Measurements from ENCODE around the gene NRXN3. TPM values are rescaled to one million over a fixed set of nuclear protein-coding genes. Genes with fewer than 3 reads are reported as not detected.

Gene NRXN3
- total and polyA plus RNA-seq, 5 donors from 2014 or later = not detected

DNA sequence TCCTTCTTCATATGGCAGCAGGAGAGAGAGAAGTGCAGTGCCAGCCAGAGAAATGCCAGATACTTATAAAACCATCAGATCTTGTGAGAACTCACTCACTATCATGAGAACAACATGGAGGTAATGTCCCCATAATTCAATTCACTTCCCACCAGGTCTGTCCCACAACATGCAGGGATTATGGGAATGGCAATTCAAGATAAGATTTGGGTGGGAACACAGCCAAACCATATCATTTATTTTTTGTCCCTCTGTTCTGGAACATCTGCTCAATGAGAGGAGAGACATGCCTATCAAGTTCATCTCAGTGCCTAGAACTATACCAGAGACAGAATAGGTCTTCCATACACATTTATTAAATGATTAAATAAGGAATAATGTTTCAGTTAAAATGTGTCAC is 543.5 kb downstream of the NRXN3 start:
- Mint-ChIP-seq H3K27me3 (no peaks in the 10 kb centered on the region), H3K4me3 (no peak overlapping the region), H3K4me1 (no peaks in the 10 kb centered on the region), H3K27ac (no peak overlapping the region), H3K9me3 (peaks cover 0 to 8% (median 5%) of the 10 kb centered on the region in 7 donors), H3K36me3 (no peaks in the 10 kb centered on the region)
- DNase-seq (no peak), ATAC-seq (ENCODE audit: low read depth in 2 of 2) (no peak)
- no peak overlapping the region for H3K4me3 ChIP-seq (ENCODE audit: low read depth, low read length)
- no peaks in the 10 kb centered on the region for H3K27me3 ChIP-seq (ENCODE audit: control insufficient read depth, insufficient read depth, low read length)
- H3K27ac ChIP-seq (ENCODE audit: insufficient read depth, low read length, poor library complexity, severe bottlenecking) = no peak overlapping the region
- H3K36me3 ChIP-seq (ENCODE audit: control insufficient read depth, insufficient read depth, low read length) = no peaks in the 10 kb centered on the region
- H3K4me1 ChIP-seq (ENCODE audit: control insufficient read depth, insufficient read depth, low read length, poor library complexity, severe bottlenecking) = no peaks in the 10 kb centered on the region
- no peaks in the 10 kb centered on the region for H3K9me3 ChIP-seq (ENCODE audit: control insufficient read depth in 2 of 2, low read length in 2 of 2)

DNA sequence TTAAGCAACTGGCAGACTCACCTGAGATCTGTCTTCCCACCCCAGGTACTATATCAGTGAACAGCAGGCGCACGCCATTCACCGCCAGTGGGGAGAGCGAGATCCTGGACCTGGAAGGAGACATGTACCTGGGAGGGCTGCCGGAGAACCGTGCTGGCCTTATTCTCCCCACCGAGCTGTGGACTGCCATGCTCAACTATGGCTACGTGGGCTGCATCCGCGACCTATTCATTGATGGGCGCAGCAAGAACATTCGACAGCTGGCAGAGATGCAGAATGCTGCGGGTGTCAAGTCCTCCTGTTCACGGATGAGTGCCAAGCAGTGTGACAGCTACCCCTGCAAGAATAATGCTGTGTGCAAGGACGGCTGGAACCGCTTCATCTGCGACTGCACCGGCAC is 544.5 kb downstream of the NRXN3 start:
- H3K27me3 Mint-ChIP-seq = no peaks in the 10 kb centered on the region
- H3K4me1 ChIP-seq (ENCODE audit: control insufficient read depth, insufficient read depth, low read length, poor library complexity, severe bottlenecking) = no peaks in the 10 kb centered on the region
- no peaks in the 10 kb centered on the region for H3K4me1 Mint-ChIP-seq
- H3K27ac ChIP-seq (ENCODE audit: insufficient read depth, low read length, poor library complexity, severe bottlenecking) = no peak overlapping the region
- no peak overlapping the region for H3K4me3 ChIP-seq (ENCODE audit: low read depth, low read length)
- ATAC-seq (ENCODE audit: low read depth in 2 of 2) = no peak
- no peaks in the 10 kb centered on the region for H3K36me3 Mint-ChIP-seq
- no peak overlapping the region for H3K4me3 Mint-ChIP-seq
- H3K36me3 ChIP-seq (ENCODE audit: control insufficient read depth, insufficient read depth, low read length) = no peaks in the 10 kb centered on the region
- peaks cover 0 to 8% (median 5%) of the 10 kb centered on the region in 7 donors for H3K9me3 Mint-ChIP-seq
- DNase-seq = no peak
- no peaks in the 10 kb centered on the region for H3K9me3 ChIP-seq (ENCODE audit: control insufficient read depth in 2 of 2, low read length in 2 of 2)
- H3K27ac Mint-ChIP-seq = no peak overlapping the region
- no peaks in the 10 kb centered on the region for H3K27me3 ChIP-seq (ENCODE audit: control insufficient read depth, insufficient read depth, low read length)

DNA sequence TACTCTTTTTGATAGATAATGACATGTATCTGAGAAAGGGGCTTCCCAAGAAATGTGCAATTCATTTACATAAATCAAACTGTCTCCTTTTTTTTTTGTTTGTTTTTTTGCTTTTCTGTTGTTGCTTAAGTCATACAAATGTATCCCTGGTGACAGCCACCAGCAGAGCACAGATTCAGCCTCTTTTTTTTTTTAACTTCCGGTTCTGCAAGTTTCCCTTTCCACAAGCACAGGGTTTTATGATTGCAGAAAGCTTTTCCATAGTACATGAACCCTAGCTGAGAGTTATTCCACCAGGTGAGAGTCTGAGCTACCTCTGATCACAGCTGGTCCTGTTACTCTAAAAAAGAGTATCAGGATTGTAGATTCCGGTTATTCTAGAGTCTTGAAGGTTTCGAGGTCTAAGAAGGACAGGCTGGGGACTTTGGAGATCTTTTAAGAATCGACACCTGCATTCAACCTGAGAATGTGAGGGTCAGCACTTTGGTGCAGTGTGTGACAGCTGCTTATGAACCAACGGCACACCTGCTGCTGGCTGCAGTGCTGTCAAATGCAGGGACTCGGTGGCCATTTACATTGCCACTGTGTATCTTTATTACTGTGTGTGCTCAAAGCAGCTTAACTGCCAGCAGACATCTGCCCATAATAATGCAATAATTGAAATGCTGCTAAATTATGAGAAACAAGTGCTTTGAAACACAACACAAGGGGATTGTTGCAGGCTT is 551.7 kb downstream of the NRXN3 start:
- no peaks in the 10 kb centered on the region for H3K4me1 Mint-ChIP-seq

DNA sequence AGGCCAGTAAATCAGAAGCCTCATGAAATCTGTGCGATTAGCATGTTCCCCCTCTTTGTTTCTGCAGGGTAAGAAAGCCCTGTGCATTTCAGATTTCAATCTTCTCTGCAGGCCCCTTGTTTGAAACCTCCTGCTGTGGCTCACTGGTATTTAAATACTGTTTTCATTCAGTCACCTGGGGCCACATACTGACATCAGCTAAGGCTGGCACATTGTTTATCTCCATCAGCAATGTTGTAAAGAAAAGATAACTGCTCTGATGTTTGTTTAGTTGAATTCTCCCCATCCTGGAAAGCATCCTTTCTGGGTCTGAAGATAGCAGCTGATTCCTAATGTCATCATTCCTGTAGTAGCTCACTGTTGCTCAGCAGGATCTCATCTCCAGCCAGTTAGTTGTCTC is 554.9 kb downstream of the NRXN3 start:
- Histone ChIP-seq H3K36me3 (ENCODE audit: control insufficient read depth, insufficient read depth, low read length) (no peaks in the 10 kb centered on the region), H3K4me3 (ENCODE audit: low read depth, low read length) (no peak overlapping the region), H3K27me3 (ENCODE audit: control insufficient read depth, insufficient read depth, low read length) (no peaks in the 10 kb centered on the region), H3K4me1 (ENCODE audit: control insufficient read depth, insufficient read depth, low read length, poor library complexity, severe bottlenecking) (no peaks in the 10 kb centered on the region), H3K27ac (ENCODE audit: insufficient read depth, low read length, poor library complexity, severe bottlenecking) (no peak overlapping the region), H3K9me3 (ENCODE audit: control insufficient read depth in 2 of 2, low read length in 2 of 2) (no peaks in the 10 kb centered on the region)
- Mint-ChIP-seq H3K9me3 (peaks cover 0 to 2% (median 0%) of the 10 kb centered on the region in 7 donors), H3K4me3 (no peak overlapping the region), H3K27me3 (no peaks in the 10 kb centered on the region), H3K36me3 (no peaks in the 10 kb centered on the region), H3K27ac (no peak overlapping the region), H3K4me1 (no peaks in the 10 kb centered on the region)
- DNase-seq (no peak), ATAC-seq (ENCODE audit: low read depth in 2 of 2) (no peak)

More for the DNA sequence above, 551.7 kb downstream of the NRXN3 start:
- DNase-seq = no peak
- no peaks in the 10 kb centered on the region for H3K36me3 Mint-ChIP-seq
- Histone ChIP-seq H3K27ac (ENCODE audit: insufficient read depth, low read length, poor library complexity, severe bottlenecking) (no peak overlapping the region), H3K4me3 (ENCODE audit: low read depth, low read length) (no peak overlapping the region), H3K4me1 (ENCODE audit: control insufficient read depth, insufficient read depth, low read length, poor library complexity, severe bottlenecking) (no peaks in the 10 kb centered on the region), H3K9me3 (ENCODE audit: control insufficient read depth in 2 of 2, low read length in 2 of 2) (no peaks in the 10 kb centered on the region), H3K36me3 (ENCODE audit: control insufficient read depth, insufficient read depth, low read length) (no peaks in the 10 kb centered on the region), H3K27me3 (ENCODE audit: control insufficient read depth, insufficient read depth, low read length) (no peaks in the 10 kb centered on the region)
- H3K27ac Mint-ChIP-seq = no peak overlapping the region
- peaks cover 0 to 2% (median 0%) of the 10 kb centered on the region in 7 donors for H3K9me3 Mint-ChIP-seq
- no peak for ATAC-seq (ENCODE audit: low read depth in 2 of 2)
- no peak overlapping the region for H3K4me3 Mint-ChIP-seq
- no peaks in the 10 kb centered on the region for H3K27me3 Mint-ChIP-seq

DNA sequence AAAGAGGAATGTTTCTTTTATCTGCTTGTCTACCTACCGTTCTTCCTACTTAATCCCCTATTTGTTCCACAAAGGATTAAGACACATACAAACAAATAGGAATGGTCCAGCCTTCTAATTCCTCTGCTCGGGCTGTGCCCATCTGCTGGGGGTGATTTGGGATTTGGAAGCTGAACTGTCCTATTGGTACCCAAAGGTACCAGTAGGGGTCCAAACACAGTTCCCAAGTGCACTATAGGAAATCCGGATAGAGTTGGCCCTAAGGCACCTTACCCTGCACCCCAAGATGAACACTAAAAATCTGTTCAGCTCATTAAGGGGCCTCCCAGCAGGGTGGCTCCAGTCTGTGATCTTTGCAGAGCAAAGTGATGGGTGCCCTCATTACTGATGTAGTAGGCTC is 566.9 kb downstream of the NRXN3 start:
- Mint-ChIP-seq H3K4me1 (no peaks in the 10 kb centered on the region), H3K9me3 (peaks cover 0 to 10% (median 0%) of the 10 kb centered on the region in 7 donors), H3K36me3 (no peaks in the 10 kb centered on the region), H3K27ac (no peak overlapping the region), H3K27me3 (no peaks in the 10 kb centered on the region), H3K4me3 (no peak overlapping the region)
- no peaks in the 10 kb centered on the region for H3K4me1 ChIP-seq (ENCODE audit: control insufficient read depth, insufficient read depth, low read length, poor library complexity, severe bottlenecking)
- DNase-seq (no peak), ATAC-seq (ENCODE audit: low read depth in 2 of 2) (no peak)
- H3K9me3 ChIP-seq (ENCODE audit: control insufficient read depth in 2 of 2, low read length in 2 of 2) = no peaks in the 10 kb centered on the region
- H3K36me3 ChIP-seq (ENCODE audit: control insufficient read depth, insufficient read depth, low read length) = no peaks in the 10 kb centered on the region
- no peaks in the 10 kb centered on the region for H3K27me3 ChIP-seq (ENCODE audit: control insufficient read depth, insufficient read depth, low read length)
- H3K27ac ChIP-seq (ENCODE audit: insufficient read depth, low read length, poor library complexity, severe bottlenecking) = no peak overlapping the region
- H3K4me3 ChIP-seq (ENCODE audit: low read depth, low read length) = no peak overlapping the region

DNA sequence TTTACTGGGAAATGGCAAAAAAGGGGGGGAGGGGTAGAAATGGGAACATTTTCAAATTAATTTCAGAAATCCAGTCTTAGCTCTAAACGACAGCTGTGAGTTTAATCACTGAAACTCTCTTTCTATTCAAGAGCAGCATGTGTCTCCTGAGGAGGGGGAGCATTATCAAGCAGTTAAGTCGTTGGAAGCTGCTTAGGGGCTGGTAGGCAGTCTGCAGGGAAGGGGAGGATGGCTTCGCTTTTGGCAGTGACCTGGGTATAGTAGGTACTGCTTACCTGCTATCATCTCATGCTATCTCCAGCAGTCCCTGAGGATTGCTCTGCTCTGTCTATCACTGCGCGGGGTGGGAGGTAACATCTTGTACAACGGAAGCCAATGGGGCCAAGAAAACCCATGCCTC is 567.4 kb downstream of the NRXN3 start:
- no peaks in the 10 kb centered on the region for H3K36me3 ChIP-seq (ENCODE audit: control insufficient read depth, insufficient read depth, low read length)
- H3K9me3 ChIP-seq (ENCODE audit: control insufficient read depth in 2 of 2, low read length in 2 of 2) = no peaks in the 10 kb centered on the region
- H3K4me3 Mint-ChIP-seq = no peak overlapping the region
- no peaks in the 10 kb centered on the region for H3K4me1 ChIP-seq (ENCODE audit: control insufficient read depth, insufficient read depth, low read length, poor library complexity, severe bottlenecking)
- H3K9me3 Mint-ChIP-seq = peaks cover 0 to 10% (median 0%) of the 10 kb centered on the region in 7 donors
- no peak overlapping the region for H3K4me3 ChIP-seq (ENCODE audit: low read depth, low read length)
- H3K36me3 Mint-ChIP-seq = no peaks in the 10 kb centered on the region
- no peak overlapping the region for H3K27ac Mint-ChIP-seq
- no peak overlapping the region for H3K27ac ChIP-seq (ENCODE audit: insufficient read depth, low read length, poor library complexity, severe bottlenecking)
- H3K4me1 Mint-ChIP-seq = no peaks in the 10 kb centered on the region
- H3K27me3 ChIP-seq (ENCODE audit: control insufficient read depth, insufficient read depth, low read length) = no peaks in the 10 kb centered on the region
- DNase-seq (no peak), ATAC-seq (ENCODE audit: low read depth in 2 of 2) (no peak)
- H3K27me3 Mint-ChIP-seq = no peaks in the 10 kb centered on the region

DNA sequence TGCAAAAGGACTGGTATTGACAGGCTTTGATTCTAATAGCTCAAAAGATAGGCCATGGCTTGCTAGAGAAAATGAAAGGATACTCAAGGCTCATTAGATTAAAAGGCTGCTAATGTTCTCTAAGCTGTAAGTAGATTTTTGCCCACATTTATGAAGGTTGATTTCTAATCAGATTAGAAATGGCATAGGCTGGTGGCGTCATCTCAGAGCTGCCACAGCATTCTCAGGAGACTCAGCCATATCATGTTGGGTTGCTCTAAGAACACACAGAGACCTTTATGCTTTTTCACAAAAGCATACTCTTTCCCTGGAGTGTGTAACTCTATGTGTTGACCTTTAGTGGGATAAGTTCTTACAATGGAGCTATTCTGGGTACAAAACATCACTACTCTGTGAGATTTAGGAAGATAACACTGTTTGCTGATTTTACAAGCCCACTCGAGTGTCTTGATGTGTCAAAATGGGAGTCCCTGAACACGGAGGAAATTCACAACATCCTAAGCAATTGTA is 576.0 kb downstream of the NRXN3 start:
- ATAC-seq (ENCODE audit: low read depth in 2 of 2) = no peak
- no peak for DNase-seq
- H3K27ac Mint-ChIP-seq = no peak overlapping the region
- no peaks in the 10 kb centered on the region for H3K9me3 ChIP-seq (ENCODE audit: control insufficient read depth in 2 of 2, low read length in 2 of 2)
- H3K36me3 ChIP-seq (ENCODE audit: control insufficient read depth, insufficient read depth, low read length) = no peaks in the 10 kb centered on the region
- no peak overlapping the region for H3K4me3 ChIP-seq (ENCODE audit: low read depth, low read length)
- H3K9me3 Mint-ChIP-seq = peaks cover 0 to 1% (median 0%) of the 10 kb centered on the region in 7 donors
- no peaks in the 10 kb centered on the region for H3K36me3 Mint-ChIP-seq
- no peak overlapping the region for H3K27ac ChIP-seq (ENCODE audit: insufficient read depth, low read length, poor library complexity, severe bottlenecking)
- H3K4me3 Mint-ChIP-seq = no peak overlapping the region
- H3K4me1 ChIP-seq (ENCODE audit: control insufficient read depth, insufficient read depth, low read length, poor library complexity, severe bottlenecking) = no peaks in the 10 kb centered on the region
- no peaks in the 10 kb centered on the region for H3K27me3 ChIP-seq (ENCODE audit: control insufficient read depth, insufficient read depth, low read length)
- no peaks in the 10 kb centered on the region for H3K4me1 Mint-ChIP-seq
- no peaks in the 10 kb centered on the region for H3K27me3 Mint-ChIP-seq

DNA sequence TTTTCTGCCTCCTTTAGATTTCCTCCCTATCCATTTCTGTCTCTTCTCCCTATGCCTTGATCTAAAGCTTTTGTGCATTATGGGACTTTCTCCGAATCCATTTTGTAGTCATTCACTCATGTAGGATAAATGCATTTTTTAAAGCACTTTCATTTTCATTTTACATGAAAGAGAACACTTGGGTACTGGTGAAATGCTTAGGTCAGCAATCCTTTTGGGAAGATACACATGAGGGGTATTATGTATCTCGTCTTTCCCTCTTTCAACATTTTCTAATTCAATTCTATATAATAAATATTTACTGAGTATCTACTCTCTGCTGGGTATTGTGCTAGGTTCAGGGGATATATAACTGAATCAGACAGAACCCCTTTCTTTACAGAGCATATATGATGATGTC is 577.6 kb downstream of the NRXN3 start:
- ATAC-seq (ENCODE audit: low read depth in 2 of 2) (no peak), DNase-seq (no peak)
- H3K27me3 Mint-ChIP-seq = no peaks in the 10 kb centered on the region
- Histone ChIP-seq H3K36me3 (ENCODE audit: control insufficient read depth, insufficient read depth, low read length) (no peaks in the 10 kb centered on the region), H3K4me3 (ENCODE audit: low read depth, low read length) (no peak overlapping the region), H3K27ac (ENCODE audit: insufficient read depth, low read length, poor library complexity, severe bottlenecking) (no peak overlapping the region), H3K9me3 (ENCODE audit: control insufficient read depth in 2 of 2, low read length in 2 of 2) (no peaks in the 10 kb centered on the region), H3K27me3 (ENCODE audit: control insufficient read depth, insufficient read depth, low read length) (no peaks in the 10 kb centered on the region), H3K4me1 (ENCODE audit: control insufficient read depth, insufficient read depth, low read length, poor library complexity, severe bottlenecking) (no peaks in the 10 kb centered on the region)
- no peaks in the 10 kb centered on the region for H3K36me3 Mint-ChIP-seq
- H3K4me1 Mint-ChIP-seq = no peaks in the 10 kb centered on the region
- peaks cover 0 to 1% (median 0%) of the 10 kb centered on the region in 7 donors for H3K9me3 Mint-ChIP-seq
- no peak overlapping the region for H3K27ac Mint-ChIP-seq
- H3K4me3 Mint-ChIP-seq = no peak overlapping the region

All from CD4-positive, CD25-positive, alpha-beta regulatory T cell (primary cell).